OCI-M1 (cell line): Measurements from ENCODE around the gene ERP44.
A peak's percentile ranks its signal among the peaks of the same experiment; 100 is the strongest.
"Not testable (repeated sequence)": the region's sequence is repeated elsewhere in the genome, so short reads cannot be mapped to it uniquely, and the experiment has no call there.

ENCODE experiments used
- DNase-seq: peaks from one replicate; lab custom pipeline; 2025; lab: John Stamatoyannopoulos, UW

Gene ERP44

GRCh38 chr9:100067990-100068389, 30.8 kb downstream of the ERP44 start:
- DNase-seq, result not testable (repeated sequence)

GRCh38 chr9:100066539-100066938, 32.3 kb downstream of the ERP44 start:
- DNase-seq, result peak; percentile 85

- DNase-seq, result no peak
Measured at GRCh38 chr9:100064872-100065581, 33.8 kb downstream of the ERP44 start.

GRCh38 chr9:100063185-100063584, 35.6 kb downstream of the ERP44 start:
- DNase-seq, result no peak

- not testable (repeated sequence) for DNase-seq
Measured at GRCh38 chr9:100062683-100063082, 36.1 kb downstream of the ERP44 start.

- DNase-seq, result no peak
Measured at GRCh38 chr9:100058699-100059579, 39.9 kb downstream of the ERP44 start.

- DNase-seq, result no peak
Measured at GRCh38 chr9:100057624-100058023, 41.2 kb downstream of the ERP44 start.

GRCh38 chr9:100056561-100056960, 42.2 kb downstream of the ERP44 start:
- DNase-seq, result no peak

GRCh38 chr9:100052375-100052774, 46.4 kb downstream of the ERP44 start:
- no peak for DNase-seq

GRCh38 chr9:100049551-100049950, 49.2 kb downstream of the ERP44 start:
- DNase-seq, result no peak

GRCh38 chr9:100038472-100038871, 60.3 kb downstream of the ERP44 start:
- no peak for DNase-seq

- DNase-seq, result peak; percentile 42
Measured at GRCh38 chr9:100033877-100034551, 64.8 kb downstream of the ERP44 start.

- DNase-seq, result no peak
Measured at GRCh38 chr9:100030548-100030947, 68.3 kb downstream of the ERP44 start.

GRCh38 chr9:100029251-100029650, 69.5 kb downstream of the ERP44 start:
- peak; percentile 13 for DNase-seq

- peak; percentile 91 for DNase-seq
Measured at GRCh38 chr9:100028201-100028784, 70.5 kb downstream of the ERP44 start.

GRCh38 chr9:100027543-100027942, 71.3 kb downstream of the ERP44 start:
- no peak for DNase-seq

GRCh38 chr9:100021931-100022330, 76.9 kb downstream of the ERP44 start:
- DNase-seq, result no peak

- no peak for DNase-seq
Measured at GRCh38 chr9:100020121-100020795, 78.5 kb downstream of the ERP44 start.

GRCh38 chr9:100019541-100019940, 79.3 kb downstream of the ERP44 start:
- no peak for DNase-seq

GRCh38 chr9:100014846-100015245, 84.0 kb downstream of the ERP44 start:
- no peak for DNase-seq

GRCh38 chr9:100013573-100013972, 85.2 kb downstream of the ERP44 start:
- DNase-seq, result no peak

GRCh38 chr9:100012279-100012678, 86.5 kb downstream of the ERP44 start:
- no peak for DNase-seq
